MM.1S (cell line): ENCODE results near the gene ARHGEF11.

ENCODE experiments used
- EZH2 ChIP-seq: fragments of 300-600 bp; sonication (generic); optimal IDR thresholded peaks from 2 replicates; pipeline ENCODE3; 2017; ENCODE audit warnings: low read depth, mild to moderate bottlenecking, antibody characterized with exemption, low read length, mixed read lengths
- EZH2phosphoT487 ChIP-seq: fragments of 300-600 bp; sonication (generic); IDR thresholded peaks from 2 replicates; pipeline ENCODE4 v1.6.1; 2018; ENCODE audit warnings: antibody characterized with exemption, low read length
- TF ChIP-seq, protein P1 (sequence below): fragments of 300-600 bp; sonication (generic); IDR thresholded peaks from 2 replicates; pipeline ENCODE4 v1.5.1; 2016; ENCODE audit warnings: antibody characterized with exemption, low read length, mixed read lengths

- no peak for TF ChIP-seq EZH2phosphoT487
- TF ChIP-seq, protein P1, sequence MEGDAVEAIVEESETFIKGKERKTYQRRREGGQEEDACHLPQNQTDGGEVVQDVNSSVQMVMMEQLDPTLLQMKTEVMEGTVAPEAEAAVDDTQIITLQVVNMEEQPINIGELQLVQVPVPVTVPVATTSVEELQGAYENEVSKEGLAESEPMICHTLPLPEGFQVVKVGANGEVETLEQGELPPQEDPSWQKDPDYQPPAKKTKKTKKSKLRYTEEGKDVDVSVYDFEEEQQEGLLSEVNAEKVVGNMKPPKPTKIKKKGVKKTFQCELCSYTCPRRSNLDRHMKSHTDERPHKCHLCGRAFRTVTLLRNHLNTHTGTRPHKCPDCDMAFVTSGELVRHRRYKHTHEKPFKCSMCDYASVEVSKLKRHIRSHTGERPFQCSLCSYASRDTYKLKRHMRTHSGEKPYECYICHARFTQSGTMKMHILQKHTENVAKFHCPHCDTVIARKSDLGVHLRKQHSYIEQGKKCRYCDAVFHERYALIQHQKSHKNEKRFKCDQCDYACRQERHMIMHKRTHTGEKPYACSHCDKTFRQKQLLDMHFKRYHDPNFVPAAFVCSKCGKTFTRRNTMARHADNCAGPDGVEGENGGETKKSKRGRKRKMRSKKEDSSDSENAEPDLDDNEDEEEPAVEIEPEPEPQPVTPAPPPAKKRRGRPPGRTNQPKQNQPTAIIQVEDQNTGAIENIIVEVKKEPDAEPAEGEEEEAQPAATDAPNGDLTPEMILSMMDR: no peak
- no peak for TF ChIP-seq EZH2
Observed at GRCh38 chr1:157095091-157095490, 49.5 kb upstream of the ARHGEF11 start.
